Measurements from ENCODE around the gene MTMR10. TPM values are rescaled to one million over a fixed set of nuclear protein-coding genes. Genes with fewer than 3 reads are reported as not detected.

The MTMR10 gene
- total and polyA plus RNA-seq, 2 donors (not counting 1 experiment from before 2014, with no cell fraction given): 17.3 to 44.6 TPM

- H4K20me1 ChIP-seq (ENCODE audit: control insufficient read depth, extremely low read depth, insufficient read depth, low read length): no peaks in the 10 kb centered on the region
- no peak overlapping the region for H2AFZ ChIP-seq (ENCODE audit: low read length)
- no peaks in the 10 kb centered on the region for H3K9me3 ChIP-seq (ENCODE audit: control insufficient read depth, insufficient read depth, low read depth, low read length)
- no peak overlapping the region for H3K4me3 ChIP-seq (replicated peaks in 1 of 4; ENCODE audit: control extremely low read depth in 1 of 4, insufficient read depth in 1 of 4, low read depth in 3 of 4, low read length in 4 of 4)
- peaks cover 3% of the 10 kb centered on the region for H3K36me3 ChIP-seq (ENCODE audit: control insufficient read depth, insufficient read depth, low read length)
- no peak overlapping the region for H3K27ac ChIP-seq (ENCODE audit: insufficient read depth, low read length)
- H3K4me2 ChIP-seq (ENCODE audit: extremely low read depth, insufficient read depth, low read length): no peak overlapping the region
- TF ChIP-seq EZH2 (IDR thresholded peaks at IDR 0.05; ENCODE audit: low read length, missing control alignments): no peak
- TF ChIP-seq, protein P1, sequence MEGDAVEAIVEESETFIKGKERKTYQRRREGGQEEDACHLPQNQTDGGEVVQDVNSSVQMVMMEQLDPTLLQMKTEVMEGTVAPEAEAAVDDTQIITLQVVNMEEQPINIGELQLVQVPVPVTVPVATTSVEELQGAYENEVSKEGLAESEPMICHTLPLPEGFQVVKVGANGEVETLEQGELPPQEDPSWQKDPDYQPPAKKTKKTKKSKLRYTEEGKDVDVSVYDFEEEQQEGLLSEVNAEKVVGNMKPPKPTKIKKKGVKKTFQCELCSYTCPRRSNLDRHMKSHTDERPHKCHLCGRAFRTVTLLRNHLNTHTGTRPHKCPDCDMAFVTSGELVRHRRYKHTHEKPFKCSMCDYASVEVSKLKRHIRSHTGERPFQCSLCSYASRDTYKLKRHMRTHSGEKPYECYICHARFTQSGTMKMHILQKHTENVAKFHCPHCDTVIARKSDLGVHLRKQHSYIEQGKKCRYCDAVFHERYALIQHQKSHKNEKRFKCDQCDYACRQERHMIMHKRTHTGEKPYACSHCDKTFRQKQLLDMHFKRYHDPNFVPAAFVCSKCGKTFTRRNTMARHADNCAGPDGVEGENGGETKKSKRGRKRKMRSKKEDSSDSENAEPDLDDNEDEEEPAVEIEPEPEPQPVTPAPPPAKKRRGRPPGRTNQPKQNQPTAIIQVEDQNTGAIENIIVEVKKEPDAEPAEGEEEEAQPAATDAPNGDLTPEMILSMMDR (conservative IDR thresholded peaks at IDR 0.05 in 1 of 2, IDR thresholded peaks at IDR 0.05 in 1 of 2; ENCODE audit: low read depth in 1 of 2, low read length in 2 of 2): no peak
- DNase-seq (ENCODE audit: low read depth in 2 of 2): no peak
- no peaks in the 10 kb centered on the region for H3K27me3 ChIP-seq (ENCODE audit: control insufficient read depth, insufficient read depth, low read length)
- no peaks in the 10 kb centered on the region for H3K4me1 ChIP-seq (ENCODE audit: control insufficient read depth, extremely low read depth, insufficient read depth, low read length)
- H3K9ac ChIP-seq (ENCODE audit: insufficient read depth, low read length): no peak overlapping the region
- H3K79me2 ChIP-seq (ENCODE audit: control insufficient read depth, insufficient read depth, low read length): no peaks in the 10 kb centered on the region
Observed at GRCh38 chr15:30906366-30906765, 85.1 kb downstream of the MTMR10 start.

GRCh38 chr15:30905821-30906220 lies 85.6 kb downstream of the MTMR10 start:
- no peak for DNase-seq (ENCODE audit: low read depth in 2 of 2)
- Histone ChIP-seq H3K4me2 (ENCODE audit: extremely low read depth, insufficient read depth, low read length) (no peak overlapping the region), H3K27me3 (ENCODE audit: control insufficient read depth, insufficient read depth, low read length) (no peaks in the 10 kb centered on the region), H3K79me2 (ENCODE audit: control insufficient read depth, insufficient read depth, low read length) (no peaks in the 10 kb centered on the region), H3K9me3 (ENCODE audit: control insufficient read depth, insufficient read depth, low read depth, low read length) (no peaks in the 10 kb centered on the region), H4K20me1 (ENCODE audit: control insufficient read depth, extremely low read depth, insufficient read depth, low read length) (no peaks in the 10 kb centered on the region), H3K9ac (ENCODE audit: insufficient read depth, low read length) (no peak overlapping the region), H3K27ac (ENCODE audit: insufficient read depth, low read length) (no peak overlapping the region), H3K4me3 (replicated peaks in 1 of 4; ENCODE audit: control extremely low read depth in 1 of 4, insufficient read depth in 1 of 4, low read depth in 3 of 4, low read length in 4 of 4) (no peak overlapping the region), H3K4me1 (ENCODE audit: control insufficient read depth, extremely low read depth, insufficient read depth, low read length) (no peaks in the 10 kb centered on the region), H2AFZ (ENCODE audit: low read length) (no peak overlapping the region), H3K36me3 (ENCODE audit: control insufficient read depth, insufficient read depth, low read length) (peaks cover 3% of the 10 kb centered on the region)
- TF ChIP-seq, protein P1 (conservative IDR thresholded peaks at IDR 0.05 in 1 of 2, IDR thresholded peaks at IDR 0.05 in 1 of 2; ENCODE audit: low read depth in 1 of 2, low read length in 2 of 2): peak; percentile 30 to 37
- no peak for TF ChIP-seq EZH2 (IDR thresholded peaks at IDR 0.05; ENCODE audit: low read length, missing control alignments)

- Histone ChIP-seq H3K4me1 (ENCODE audit: control insufficient read depth, extremely low read depth, insufficient read depth, low read length) (no peaks in the 10 kb centered on the region), H3K9me3 (ENCODE audit: control insufficient read depth, insufficient read depth, low read depth, low read length) (no peaks in the 10 kb centered on the region), H3K9ac (ENCODE audit: insufficient read depth, low read length) (no peak overlapping the region), H3K36me3 (ENCODE audit: control insufficient read depth, insufficient read depth, low read length) (peaks cover 3% of the 10 kb centered on the region), H3K4me3 (replicated peaks in 1 of 4; ENCODE audit: control extremely low read depth in 1 of 4, insufficient read depth in 1 of 4, low read depth in 3 of 4, low read length in 4 of 4) (peak overlapping the region in 2 of 4 experiments; percentile 92 to 96), H2AFZ (ENCODE audit: low read length) (no peak overlapping the region), H4K20me1 (ENCODE audit: control insufficient read depth, extremely low read depth, insufficient read depth, low read length) (no peaks in the 10 kb centered on the region), H3K27me3 (ENCODE audit: control insufficient read depth, insufficient read depth, low read length) (no peaks in the 10 kb centered on the region), H3K4me2 (ENCODE audit: extremely low read depth, insufficient read depth, low read length) (peak overlapping the region; percentile 87), H3K79me2 (ENCODE audit: control insufficient read depth, insufficient read depth, low read length) (no peaks in the 10 kb centered on the region), H3K27ac (ENCODE audit: insufficient read depth, low read length) (no peak overlapping the region)
- DNase-seq (ENCODE audit: low read depth in 2 of 2): no peak
- TF ChIP-seq, protein P1 (conservative IDR thresholded peaks at IDR 0.05 in 1 of 2, IDR thresholded peaks at IDR 0.05 in 1 of 2; ENCODE audit: low read depth in 1 of 2, low read length in 2 of 2): no peak
- no peak for TF ChIP-seq EZH2 (IDR thresholded peaks at IDR 0.05; ENCODE audit: low read length, missing control alignments)
Observed at GRCh38 chr15:30904812-30905211, 86.6 kb downstream of the MTMR10 start.
